Esophagus squamous epithelium (tissue), 4 donors: ENCODE measurements around the gene UBA5.

Experiments
- CTCF ChIP-seq, 6 experiments: fragments of 450-650 bp in 4 of 6; fragments of 200-600 bp in 2 of 6; sonication (generic) in 2 of 6; IDR thresholded peaks; one replicate each; pipeline ENCODE4 v1.5.1; 2016 to 2019; ENCODE audit warnings: antibody characterized with exemption in 6 of 6, mild to moderate bottlenecking in 4 of 6, moderate library complexity in 4 of 6
- POLR2A ChIP-seq, 4 donors: fragments of 450-650 bp; IDR thresholded peaks; one replicate each; pipeline ENCODE4 v1.6.1; 2017; ENCODE audit warnings: antibody characterized with exemption in 4 of 4, mild to moderate bottlenecking in 4 of 4, moderate library complexity in 3 of 4

- TF ChIP-seq CTCF (IDR thresholded peaks at IDR 0.05) (no peak), POLR2A (IDR thresholded peaks at IDR 0.05) (no peak)
Observed at GRCh38 chr3:132655471-132655870, 4.7 kb upstream of the UBA5 start.
